GM19468 (cell line): ENCODE data around the gene PITPNM1.
"Not testable (repeated sequence)": the region's sequence is repeated elsewhere in the genome, so short reads cannot be mapped to it uniquely, and the experiment has no call there.

Experiments used
- ATAC-seq: cut with Tn5 transposase; IDR thresholded peaks from one replicate; pipeline ENCODE4 v1.9.1; 2021; ENCODE audit warnings: mild to moderate bottlenecking, moderate library complexity, moderate number of reproducible peaks; ENCODE audit not compliant: unreplicated experiment; ENCODE audit errors: extremely low read depth

Gene PITPNM1

DNA sequence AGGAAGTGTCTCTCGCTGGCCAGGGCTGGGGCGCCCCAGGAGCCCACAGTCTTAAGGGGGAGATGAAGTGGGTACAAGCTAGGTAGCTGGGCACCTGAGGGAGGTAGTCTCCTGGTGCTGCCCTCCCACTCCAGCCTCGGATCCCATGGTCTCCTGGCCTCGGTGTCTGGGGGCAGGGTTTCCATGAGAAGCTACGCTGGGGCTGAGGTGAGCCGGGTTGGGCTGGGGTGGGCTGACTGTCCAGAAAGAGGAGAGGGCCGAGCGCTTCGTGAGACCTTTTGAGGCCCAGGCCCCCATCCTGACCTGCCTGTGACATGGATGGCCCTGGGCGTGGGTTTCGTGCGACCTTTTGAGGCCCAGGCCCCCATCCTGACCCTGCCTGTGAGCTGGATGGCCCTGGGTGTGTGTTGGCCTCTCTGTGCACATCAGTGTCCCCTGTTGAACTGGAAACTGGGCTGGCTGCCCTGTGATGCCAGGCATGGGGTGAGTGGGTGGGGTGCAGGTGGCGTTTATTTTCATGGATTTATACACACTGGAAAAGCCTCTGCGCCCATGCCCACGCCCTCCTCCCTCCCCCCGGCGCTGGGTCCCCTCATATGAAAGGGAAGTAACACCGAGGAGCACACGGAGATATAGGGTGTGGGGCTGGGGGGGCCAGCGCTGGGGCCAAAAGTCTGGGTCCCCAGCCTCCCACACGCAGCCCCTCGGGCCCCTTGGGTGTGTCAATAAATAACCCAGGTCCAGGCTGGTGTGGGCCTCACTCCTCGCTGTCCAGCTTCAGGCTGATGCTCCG is 13.7 kb downstream of the PITPNM1 start:
- no peak for ATAC-seq

DNA sequence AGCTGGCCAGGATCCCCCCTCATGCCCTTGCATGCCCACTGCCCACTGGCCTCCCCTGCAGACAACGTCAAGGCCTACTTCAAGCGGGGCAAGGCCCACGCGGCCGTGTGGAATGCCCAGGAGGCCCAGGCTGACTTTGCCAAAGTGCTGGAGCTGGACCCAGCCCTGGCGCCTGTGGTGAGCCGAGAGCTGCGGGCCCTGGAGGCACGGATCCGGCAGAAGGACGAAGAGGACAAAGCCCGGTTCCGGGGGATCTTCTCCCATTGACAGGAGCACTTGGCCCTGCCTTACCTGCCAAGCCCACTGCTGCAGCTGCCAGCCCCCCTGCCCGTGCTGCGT is 14.5 kb downstream of the PITPNM1 start:
- no peak for ATAC-seq

DNA sequence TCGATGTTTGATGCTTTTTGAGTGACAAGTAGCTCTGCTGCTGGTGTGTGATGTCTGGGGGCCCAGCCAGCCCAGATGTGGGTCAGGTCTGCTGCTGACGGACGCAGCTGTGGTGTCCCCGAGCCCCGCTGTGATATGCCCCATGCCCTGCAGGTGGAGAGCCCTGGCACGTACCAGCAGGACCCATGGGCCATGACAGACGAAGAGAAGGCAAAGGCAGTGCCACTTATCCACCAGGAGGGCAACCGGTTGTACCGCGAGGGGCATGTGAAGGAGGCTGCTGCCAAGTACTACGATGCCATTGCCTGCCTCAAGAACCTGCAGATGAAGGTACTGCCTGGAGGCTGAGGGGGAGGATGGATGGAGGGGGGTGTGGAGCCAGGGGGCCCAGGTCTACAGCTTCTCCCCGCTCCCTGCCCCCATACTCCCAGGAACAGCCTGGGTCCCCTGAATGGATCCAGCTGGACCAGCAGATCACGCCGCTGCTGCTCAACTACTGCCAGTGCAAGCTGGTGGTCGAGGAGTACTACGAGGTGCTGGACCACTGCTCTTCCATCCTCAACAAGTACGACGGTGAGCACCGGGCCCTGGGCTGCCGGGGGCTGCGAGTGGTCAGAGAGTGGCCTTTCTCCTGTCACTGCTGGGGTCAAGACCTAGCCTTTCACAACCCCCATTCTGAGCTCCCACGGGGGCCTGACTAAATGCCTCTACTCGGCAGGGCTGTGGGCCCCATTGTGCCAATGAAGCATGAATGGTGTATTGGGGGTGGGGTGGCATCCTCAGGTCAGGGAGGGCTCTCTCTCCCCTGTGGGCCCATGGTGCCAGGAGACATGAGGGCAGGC is 15.1 kb downstream of the PITPNM1 start:
- no peak for ATAC-seq

DNA sequence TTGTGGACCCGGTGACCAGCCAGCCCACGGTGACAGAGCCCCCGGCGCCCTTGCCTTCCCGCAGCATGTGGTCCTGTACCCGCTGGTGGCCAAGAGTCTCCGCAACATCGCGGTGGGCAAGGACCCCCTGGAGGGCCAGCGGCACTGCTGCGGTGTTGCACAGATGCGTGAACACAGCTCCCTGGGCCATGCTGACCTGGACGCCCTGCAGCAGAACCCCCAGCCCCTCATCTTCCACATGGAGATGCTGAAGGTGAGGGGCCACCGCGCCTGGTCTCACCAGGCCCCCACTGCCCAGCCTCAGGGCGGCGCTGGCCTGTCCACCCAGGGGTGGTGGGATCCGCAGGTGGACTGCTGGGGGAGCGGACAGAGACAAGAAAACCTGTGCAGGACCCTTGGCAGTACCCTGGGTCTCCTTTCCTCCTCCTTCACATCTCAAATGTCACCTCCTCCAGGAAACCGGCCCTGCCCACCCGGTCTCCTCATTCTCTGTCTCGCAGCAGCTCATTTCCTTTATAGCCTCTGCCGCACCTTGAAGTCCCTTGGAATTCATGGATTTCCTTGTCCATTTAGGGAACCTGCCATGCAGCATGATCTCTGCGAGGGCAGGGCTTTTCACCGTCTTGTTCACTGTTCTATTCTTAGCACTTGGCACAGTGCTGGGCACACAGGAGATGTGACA is 15.8 kb downstream of the PITPNM1 start:
- no peak for ATAC-seq

DNA sequence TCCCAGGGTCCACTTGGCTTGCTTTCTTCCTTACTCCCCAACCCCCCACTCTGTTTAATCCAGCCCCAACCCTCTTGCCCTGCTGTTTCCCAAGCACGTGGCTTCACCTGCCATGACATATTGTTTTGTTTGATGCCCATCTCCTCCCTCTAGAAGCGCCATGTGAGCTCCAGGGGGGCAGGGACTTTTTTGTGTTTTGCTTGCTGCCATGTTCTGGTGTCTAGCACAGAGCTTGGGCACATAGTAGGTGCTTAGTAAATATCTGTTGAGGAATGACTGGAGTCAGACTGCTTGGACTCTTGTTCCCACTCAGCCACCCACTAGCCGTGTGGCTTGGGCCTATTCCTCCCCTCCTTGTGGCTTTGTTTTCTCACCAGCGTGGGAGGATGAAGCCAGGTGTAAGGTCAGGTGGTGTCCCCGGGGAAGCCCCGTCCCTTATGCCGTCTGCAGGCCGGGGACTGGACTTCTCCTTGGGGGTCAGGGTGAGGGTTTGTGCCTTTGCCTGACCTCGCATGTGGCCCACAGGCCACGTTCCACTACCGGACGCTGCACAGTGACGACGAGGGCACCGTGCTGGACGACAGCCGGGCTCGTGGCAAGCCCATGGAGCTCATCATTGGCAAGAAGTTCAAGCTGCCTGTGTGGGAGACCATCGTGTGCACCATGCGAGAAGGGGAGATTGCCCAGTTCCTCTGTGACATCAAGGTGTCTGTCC is 18.5 kb downstream of the PITPNM1 start:
- no peak for ATAC-seq

DNA sequence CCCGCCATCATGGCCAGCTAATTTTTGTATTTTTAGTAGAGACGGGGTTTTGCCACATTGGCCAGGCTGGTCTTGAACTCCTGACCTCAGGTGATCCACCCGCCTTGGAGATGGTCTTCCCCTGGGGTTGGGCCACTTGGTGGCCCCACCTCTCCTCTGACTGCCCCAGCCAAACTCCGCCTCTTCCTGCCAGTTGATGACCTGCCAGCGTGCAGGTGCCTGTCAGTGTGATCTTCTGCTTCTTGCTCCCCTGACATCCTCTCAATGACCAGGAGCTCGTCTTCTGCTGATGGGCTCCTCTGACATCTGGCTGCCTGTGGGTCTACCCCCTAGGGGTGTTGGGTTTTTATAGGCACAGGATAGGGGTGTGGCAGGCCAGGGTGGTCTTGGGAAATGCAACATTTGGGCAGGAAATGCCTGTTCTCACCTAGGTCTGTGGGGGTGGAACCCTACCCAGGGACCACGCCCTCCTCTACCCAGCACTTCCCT is 19.2 kb downstream of the PITPNM1 start:
- ATAC-seq: not testable (repeated sequence)

DNA sequence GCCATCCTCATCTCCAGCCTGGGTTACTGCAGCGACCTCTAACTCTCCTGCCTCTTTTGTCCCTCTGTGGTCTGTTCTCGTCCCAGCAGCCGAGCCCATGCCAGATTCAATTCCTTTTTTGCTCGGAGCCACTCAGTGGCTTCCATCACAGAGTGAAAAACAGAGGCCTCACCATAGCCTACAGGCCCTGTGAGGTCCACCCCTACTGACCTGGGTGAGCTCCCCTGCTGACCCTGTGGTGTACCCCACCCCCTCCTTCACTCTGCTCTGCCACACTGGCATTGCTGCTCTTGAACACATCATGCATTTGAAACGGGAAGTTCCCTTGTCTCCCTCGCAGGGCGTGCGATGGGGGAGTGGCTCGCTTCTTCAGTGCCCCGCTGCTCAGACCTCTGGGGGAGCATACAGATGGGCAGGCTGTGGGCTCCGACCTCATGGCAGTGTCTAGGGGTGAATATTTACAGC is 20.3 kb downstream of the PITPNM1 start:
- no peak for ATAC-seq

DNA sequence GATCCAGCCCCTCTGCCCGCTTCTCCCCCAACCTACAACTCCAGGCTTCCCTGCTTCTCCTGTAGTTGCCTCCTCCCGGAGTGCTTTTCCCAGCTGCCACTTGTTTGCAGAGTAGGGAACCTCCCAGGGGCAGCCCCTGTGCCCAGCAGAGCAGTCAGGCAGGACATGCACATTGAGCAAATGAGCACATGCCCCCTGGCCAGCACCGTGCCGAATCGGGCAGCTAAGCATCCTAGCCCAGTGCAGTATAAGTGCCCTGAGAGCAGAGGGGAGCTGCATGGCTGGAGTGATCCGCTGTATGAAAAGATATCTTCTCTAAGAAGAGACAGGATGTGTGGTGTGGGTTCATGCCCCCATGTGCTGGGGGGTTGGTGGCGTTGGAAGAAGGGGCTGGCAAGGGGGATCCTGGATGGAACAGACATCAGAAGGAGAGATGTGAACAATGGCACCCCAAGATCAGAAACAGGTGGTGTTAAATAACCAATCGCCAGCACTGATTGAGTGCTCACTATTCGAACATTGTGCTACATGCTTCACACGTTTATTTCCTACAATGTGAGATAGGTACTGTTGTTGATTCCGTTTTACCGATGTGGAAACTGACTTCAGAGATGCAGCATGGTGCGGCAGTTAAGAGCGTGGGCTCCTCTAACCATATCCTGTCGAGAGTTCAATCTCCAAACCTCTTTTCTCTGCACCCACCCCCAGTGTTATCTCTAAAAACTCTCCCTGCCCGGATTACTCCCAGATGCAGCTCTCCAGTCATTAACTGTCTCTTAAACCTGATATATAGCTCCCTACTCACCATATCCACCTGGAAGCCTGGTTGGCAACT is 21.1 kb downstream of the PITPNM1 start:
- no peak for ATAC-seq

DNA sequence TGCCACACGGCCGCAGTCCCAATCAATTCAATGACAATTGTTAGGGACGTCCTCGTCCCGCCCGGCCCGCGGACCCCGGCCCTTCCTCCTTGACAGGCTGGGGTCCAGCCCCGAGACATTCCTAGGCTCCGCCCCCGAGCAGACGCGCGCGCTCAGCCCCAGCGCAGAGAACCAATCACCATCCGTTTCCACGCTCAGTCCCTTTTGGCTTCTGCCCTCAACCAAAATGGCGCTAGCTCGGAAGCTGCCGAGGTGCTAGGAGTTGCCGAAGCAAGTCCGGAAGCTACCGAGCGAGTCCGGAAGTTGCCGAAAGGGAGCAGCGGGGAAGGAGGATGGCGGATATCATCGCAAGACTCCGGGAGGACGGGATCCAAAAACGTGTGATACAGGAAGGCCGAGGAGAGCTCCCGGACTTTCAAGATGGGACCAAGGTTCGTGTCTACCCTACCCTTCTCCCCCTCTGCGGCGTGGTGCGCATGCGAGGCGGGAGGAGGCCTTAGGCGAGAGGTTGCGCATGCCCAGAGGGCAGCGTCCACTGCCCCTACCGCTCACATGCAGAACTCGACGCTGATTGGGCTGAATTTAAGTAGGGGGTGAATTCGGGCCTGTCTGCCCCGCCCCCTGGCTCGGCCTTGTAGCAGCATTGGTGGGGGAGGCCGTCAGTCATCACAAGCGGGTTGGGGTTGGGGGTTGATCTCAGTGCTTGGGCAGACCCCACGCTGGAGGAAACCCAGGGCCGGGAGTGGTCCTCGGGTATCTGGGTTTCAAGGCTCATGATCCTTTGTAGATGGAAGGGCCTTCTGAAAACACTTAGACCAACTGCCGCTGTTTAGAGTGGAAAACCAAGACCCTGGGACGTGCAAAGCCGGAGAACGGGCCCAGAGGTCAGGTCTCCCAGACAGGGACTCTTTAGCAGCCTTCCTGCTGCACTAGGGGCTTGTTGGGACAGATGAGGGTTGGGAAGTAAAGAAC is 22.1 kb downstream of the PITPNM1 start, which contains the start of gene AIP:
Gene AIP, plus strand, starts transcription at position 200 of the 972 bp plus-strand sequence. Its CDS starts 133 bp downstream, at position 333.
- ATAC-seq: peak; percentile 36

DNA sequence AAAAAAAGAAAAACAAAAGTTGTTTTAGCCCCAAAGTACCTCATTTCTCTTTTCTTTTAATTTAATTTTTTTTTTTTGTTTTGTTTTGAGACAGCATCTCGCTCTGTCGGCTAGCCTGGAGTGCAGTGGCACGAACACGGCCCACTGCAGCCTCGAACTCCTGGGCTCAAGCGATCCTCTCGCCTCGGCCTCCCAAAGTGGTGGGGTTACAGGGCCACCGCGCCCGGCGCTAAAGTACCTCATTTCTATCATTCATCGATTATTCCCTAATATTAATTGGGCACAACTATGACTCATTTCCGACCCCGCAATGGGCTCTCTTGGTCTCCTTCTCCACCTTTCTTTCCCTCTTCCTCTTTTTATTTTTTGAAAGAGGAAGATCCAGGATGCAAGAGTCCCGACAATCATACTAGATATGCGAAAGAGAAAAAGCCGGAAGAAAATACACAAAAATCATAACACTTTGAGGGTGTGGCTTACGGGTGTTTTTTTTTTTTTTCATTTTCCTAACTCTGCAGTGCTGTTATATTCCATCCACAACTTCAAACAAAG is 22.8 kb downstream of the PITPNM1 start:
- no peak for ATAC-seq

DNA sequence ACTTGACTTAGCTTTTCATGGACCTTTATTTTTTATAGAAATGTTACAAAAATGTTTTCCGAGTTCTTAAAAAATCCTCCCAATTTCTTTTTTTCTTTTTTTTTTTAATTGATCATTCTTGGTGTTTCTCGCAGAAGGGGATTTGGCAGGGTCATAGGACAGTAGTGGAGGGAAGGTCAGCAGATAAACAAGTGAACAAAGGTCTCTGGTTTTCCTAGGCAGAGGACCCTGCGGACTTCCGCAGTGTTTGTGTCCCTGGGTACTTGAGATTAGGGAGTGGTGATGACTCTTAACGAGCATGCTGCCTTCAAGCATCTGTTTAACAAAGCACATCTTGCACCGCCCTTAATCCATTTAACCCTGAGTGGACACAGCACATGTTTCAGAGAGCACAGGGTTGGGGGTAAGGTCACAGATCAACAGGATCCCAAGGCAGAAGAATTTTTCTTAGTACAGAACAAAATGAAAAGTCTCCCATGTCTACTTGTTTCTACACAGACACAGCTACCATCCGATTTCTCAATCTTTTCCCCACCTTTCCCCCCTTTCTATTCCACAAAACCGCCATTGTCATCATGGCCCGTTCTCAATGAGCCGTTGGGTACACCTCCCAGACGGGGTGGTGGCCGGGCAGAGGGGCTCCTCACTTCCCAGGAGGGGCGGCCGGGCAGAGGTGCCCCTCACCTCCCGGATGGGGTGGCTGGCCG is 27.7 kb downstream of the PITPNM1 start:
- not testable (repeated sequence) for ATAC-seq

DNA sequence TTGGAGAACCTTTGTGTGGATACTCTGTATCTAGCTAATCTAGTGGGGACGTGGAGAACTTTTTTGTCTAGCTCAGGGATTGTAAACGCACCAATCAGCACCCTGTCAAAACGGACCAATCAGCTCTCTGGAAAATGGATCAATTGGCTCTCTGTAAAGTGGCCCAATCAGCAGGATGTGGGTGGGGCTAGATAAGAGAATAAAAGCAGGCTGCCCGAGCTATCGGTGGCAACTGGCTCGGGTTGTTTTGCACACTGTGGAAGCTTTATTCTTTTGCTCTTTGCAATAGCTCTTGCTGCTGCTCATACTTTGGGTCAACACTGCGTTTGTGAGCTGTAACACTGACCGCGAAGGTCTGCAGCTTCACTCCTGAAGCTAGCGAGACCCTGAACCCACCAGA is 28.5 kb downstream of the PITPNM1 start:
- not testable (repeated sequence) for ATAC-seq

DNA sequence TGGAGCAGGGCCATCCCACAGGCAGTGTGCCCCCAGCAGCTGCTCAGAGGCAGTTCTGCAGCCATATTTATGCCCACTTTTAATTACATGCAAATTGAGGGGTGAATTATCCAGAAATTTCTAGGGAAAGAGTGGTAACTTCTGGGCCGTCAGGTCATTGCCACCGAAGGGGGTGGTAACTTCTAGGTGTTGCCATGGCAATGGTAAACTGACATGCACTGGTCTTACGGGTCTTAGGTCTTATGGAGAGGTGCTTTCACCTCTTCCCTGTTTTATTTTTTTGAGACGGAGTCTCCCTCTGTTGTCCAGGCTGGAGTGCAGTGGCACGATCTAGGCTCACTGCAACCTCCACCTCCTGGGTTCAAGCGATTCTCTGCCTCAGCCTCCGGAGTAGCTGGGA is 32.3 kb downstream of the PITPNM1 start:
- ATAC-seq: no peak

DNA sequence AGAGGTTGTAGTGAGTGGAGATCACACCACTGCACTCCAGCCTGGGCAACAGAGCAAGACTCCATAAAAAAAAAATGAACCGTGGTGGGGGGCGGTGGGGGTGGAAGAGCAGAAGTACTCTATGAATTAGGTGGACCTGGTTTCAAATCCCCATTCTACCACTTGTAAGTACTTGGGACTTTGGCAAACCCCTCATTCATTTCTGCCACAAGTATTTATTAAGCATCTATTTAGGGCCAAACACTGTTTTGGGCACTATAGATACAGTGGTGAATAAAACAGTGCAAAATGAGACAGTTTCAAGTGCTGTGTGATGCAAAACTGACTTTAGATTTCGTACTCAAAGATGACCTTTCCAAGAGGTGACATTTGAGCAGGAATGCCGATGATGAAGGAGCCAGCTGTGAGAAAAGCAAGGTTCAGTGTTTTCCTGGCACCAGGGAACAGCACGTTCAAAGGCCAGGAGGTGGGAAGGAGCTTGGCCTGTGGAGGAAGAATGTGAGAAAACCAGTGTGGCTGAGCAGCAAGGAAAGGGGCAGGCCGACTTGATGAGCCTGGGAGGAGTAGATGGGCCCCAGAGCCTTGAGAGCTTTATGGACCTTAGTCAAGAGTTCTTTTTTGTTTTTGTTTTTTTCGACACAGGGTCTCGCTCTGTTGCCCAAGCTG is 34.7 kb downstream of the PITPNM1 start:
- ATAC-seq: no peak

DNA sequence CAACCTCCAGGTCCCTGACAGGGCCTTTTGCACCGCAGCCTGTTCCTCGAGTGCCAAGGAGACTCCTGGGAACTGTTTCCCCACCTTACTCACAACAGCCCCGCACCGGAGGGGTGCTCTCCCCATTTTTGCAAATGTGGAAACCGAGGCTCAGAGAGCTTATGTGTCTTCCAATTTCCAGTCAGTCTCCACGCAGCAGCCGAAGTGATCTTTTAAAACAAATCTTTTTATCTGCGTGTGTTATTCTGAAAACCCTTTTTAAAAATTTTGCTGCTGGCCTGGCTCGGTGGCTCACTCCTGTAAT is 35.7 kb downstream of the PITPNM1 start:
- ATAC-seq: no peak

DNA sequence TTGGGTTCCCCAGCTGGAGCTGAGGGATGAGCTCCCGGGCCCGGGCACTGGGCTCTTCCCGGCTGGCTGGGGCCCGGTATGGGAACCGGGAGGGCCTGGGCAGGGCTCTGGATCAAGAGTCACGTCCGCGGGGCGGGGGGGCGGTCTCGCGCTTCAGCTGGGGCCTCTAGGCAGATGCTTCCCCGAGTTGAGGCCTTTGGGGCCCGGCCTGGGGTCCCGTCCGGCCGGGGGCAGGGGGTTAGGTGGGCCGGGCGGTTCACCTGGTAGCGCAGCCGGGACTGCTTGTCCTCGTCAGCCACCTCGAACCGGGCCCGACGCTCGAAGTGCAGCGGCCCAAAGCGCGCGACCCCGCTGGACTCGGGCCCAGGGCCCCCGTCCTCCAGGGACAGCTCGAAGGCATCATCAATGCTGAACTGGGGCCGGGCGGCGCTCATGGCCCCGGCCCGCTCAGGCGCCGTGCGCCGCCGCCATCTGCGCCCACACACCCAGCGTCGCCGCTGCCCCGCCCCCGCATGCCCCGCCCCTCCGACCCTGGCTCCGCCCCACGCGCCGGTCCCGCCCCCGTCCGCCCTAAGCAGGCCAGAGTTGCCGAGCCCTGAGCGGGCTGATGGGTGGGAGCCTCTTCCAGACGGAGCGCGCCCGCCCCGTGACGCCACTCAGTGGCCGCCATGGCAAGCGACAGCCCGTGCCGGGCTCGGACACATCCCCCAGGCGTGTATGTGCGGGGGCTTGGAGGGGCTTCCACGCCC is 36.2 kb downstream of the PITPNM1 start, which contains the start of gene TMEM134:
Gene TMEM134, minus strand, starts transcription at position 493 of the 749 bp plus-strand sequence. Its CDS starts 59 bp downstream, at position 434.
- ATAC-seq: peak; percentile 36
